HepG2 (cell line): ENCODE measurements around the gene KCNK7. TPM values are rescaled to one million over a fixed set of nuclear protein-coding genes. Genes with fewer than 3 reads are reported as not detected.

ENCODE experiments used
- ATAC-seq: fragments of 200-7000 bp; cut with Tn5 transposase; 3 replicates; pipeline ENCODE4 v1.9.1; 2020; ENCODE audit warnings: mild to moderate bottlenecking, moderate library complexity
- BruUV-seq: library from RNA; stranded (reverse); fragments of 400-500 nt; replicated peaks from 2 replicates; lab custom pipeline; 2021; lab: Mats Ljungman, UMichigan
- CTCF ChIA-PET: fragments of 300-600 bp; formaldehyde crosslinking; extraction: SDS; loops from one replicate; lab custom pipeline; 2021; ENCODE audit warnings: low total read pairs, inconsistent platforms, low intra/inter-chr PET ratio; lab: Yijun Ruan, JAX
- POLR2A ChIA-PET: fragments of 350-600 bp; sonication (Branson Sonifier 250); formaldehyde crosslinking; loops from one replicate; lab custom pipeline; 2020; ENCODE audit warnings: antibody characterized with exemption, inconsistent platforms; lab: Yijun Ruan, JAX
- DNase-seq: peaks from one replicate; pipeline ENCODE4 v3.0.0-alpha.2; 2015; ENCODE audit warnings: low spot score
- FAIRE-seq: peaks from 3 replicates; lab custom pipeline; 2011; peaks lifted over from hg19 to GRCh38; lab: Jason Lieb, UNC
- H2AFZ ChIP-seq: one replicate; pipeline ENCODE4 v1.6.1; 2011; ENCODE audit warnings: low read length, inconsistent platforms
- H3K27ac ChIP-seq: fragments of 300-600 bp; 3 replicates; pipeline ENCODE4 v1.8.0; 2011; ENCODE audit warnings: mixed run types, mild to moderate bottlenecking, mixed read lengths, low read length, inconsistent platforms; ENCODE audit not compliant: insufficient read depth; ENCODE audit errors: extremely low read length
- H3K27me3 ChIP-seq, 2 experiments: fragments of 200-600 bp in 1 of 2; 2 replicates in 1 of 2; 3 replicates in 1 of 2; pipeline versions ENCODE4 v1.6.0 to v1.8.0; 2011; ENCODE audit warnings: low read length in 2 of 2, mild to moderate bottlenecking in 2 of 2, moderate library complexity in 2 of 2, inconsistent platforms in 1 of 2; ENCODE audit not compliant: insufficient read depth in 2 of 2, control insufficient read depth in 1 of 2
- H3K36me3 ChIP-seq, 2 experiments: fragments of 200-600 bp in 1 of 2; replicated peaks in 1 of 2; 2 replicates in 1 of 2; 3 replicates in 1 of 2; pipeline versions ENCODE4 v1.5.1 to v1.8.0; 2011; ENCODE audit warnings: low read length in 2 of 2, inconsistent platforms in 1 of 2; ENCODE audit not compliant: insufficient read depth in 2 of 2, control insufficient read depth in 1 of 2
- H3K4me1 ChIP-seq: 2 replicates; pipeline ENCODE4 v1.5.1; 2012; ENCODE audit warnings: low read length, inconsistent platforms; ENCODE audit not compliant: insufficient read depth
- H3K4me2 ChIP-seq: 2 replicates; pipeline ENCODE4 v1.6.0; 2011; ENCODE audit warnings: low read depth, low read length, inconsistent platforms
- H3K4me3 ChIP-seq, 3 experiments: fragments of 200-600 bp in 1 of 3; sonication (generic), shearing (Covaris generic) in 1 of 3; replicated peaks in 1 of 3; 2 replicates each; pipeline ENCODE4 v1.5.1; 2011 to 2016; ENCODE audit warnings: low read length in 3 of 3, inconsistent platforms in 2 of 3, low read depth in 2 of 3, mild to moderate bottlenecking in 2 of 3, control low read depth in 1 of 3, mixed read lengths in 1 of 3; ENCODE audit not compliant: insufficient read depth in 1 of 3
- H3K79me2 ChIP-seq: one replicate; pipeline ENCODE4 v1.6.1; 2011; ENCODE audit warnings: low read length, inconsistent platforms; ENCODE audit not compliant: insufficient read depth
- H3K9ac ChIP-seq: 2 replicates; pipeline ENCODE4 v1.6.0; 2011; ENCODE audit warnings: mild to moderate bottlenecking, low read depth, low read length, inconsistent platforms; ENCODE audit not compliant: insufficient read depth
- H3K9me3 ChIP-seq: 2 replicates; pipeline ENCODE4 v1.5.1; 2012; ENCODE audit warnings: mild to moderate bottlenecking, low read length
- H4K20me1 ChIP-seq: 2 replicates; pipeline ENCODE4 v1.6.0; 2011; ENCODE audit warnings: inconsistent platforms, mild to moderate bottlenecking, low read length, moderate library complexity; ENCODE audit not compliant: insufficient read depth
- MAFK ChIP-seq, 2 experiments: IDR thresholded peaks in 1 of 2; conservative IDR thresholded peaks in 1 of 2; 2 replicates each; pipeline ENCODE4 v1.6.1; 2011; ENCODE audit warnings: improper control_type of control experiment in 2 of 2, low read length in 2 of 2
- NR2C2 ChIP-seq: sonication (generic); formaldehyde crosslinking; IDR thresholded peaks from 2 replicates; pipeline ENCODE4 v1.4.0; 2020; ENCODE audit warnings: missing genetic modification reagents, mild to moderate bottlenecking, moderate library complexity, borderline replicate concordance
- ZNF629 ChIP-seq: sonication (generic); formaldehyde crosslinking; conservative IDR thresholded peaks from 2 replicates; pipeline ENCODE4 v1.5.0; 2020; ENCODE audit warnings: missing genetic modification reagents
- ZNF737 ChIP-seq: sonication (generic); formaldehyde crosslinking; IDR thresholded peaks from 2 replicates; pipeline ENCODE4 v1.5.0; 2020; ENCODE audit warnings: missing genetic modification reagents, mild to moderate bottlenecking, borderline replicate concordance
- WGBS: methylation state at CpG from one replicate; pipeline ENCODE4 v1.1.6; 2017; ENCODE audit warnings: low lambda C conversion rate; 5-methylcytosine and 5-hydroxymethylcytosine counted together
- in situ Hi-C: cut with HindIII; loops from 2 replicates; pipeline ENCODE4 v1.10.0; 2017; ENCODE audit warnings: low pct_unique_long_range_greater_than_20kb; ENCODE audit not compliant: extremely low pct_ligation_motif_present
- intact Hi-C: fragments of 100-400 bp; cut with micrococcal nuclease; formaldehyde crosslinking; loops from one replicate; pipeline ENCODE4 v1.10.0; 2022; ENCODE audit not compliant: unreplicated experiment
- polyA plus RNA-seq, 8 experiments: library from polyadenylated mRNA; depleted of rRNA in 3 of 8; stranded (reverse) in 7 of 8; unstranded in 1 of 8; fragments of >200 nt; fragmentation: Illumina TruSeq in 4 of 8; extraction: Trizol in 4 of 8; gene quantifications; 2 replicates each; pipeline versions ENCODE4 v1.2.1 to v1.2.3, GENCODE V29; 2011 to 2016; ENCODE audit warnings: low read depth in 4 of 8, missing spikeins in 1 of 8, mixed read lengths in 1 of 8; ENCODE audit not compliant: insufficient read depth in 1 of 8
- total RNA-seq, 5 experiments: library from RNA; depleted of rRNA; stranded (reverse); fragments of >200 nt; fragmentation: Illumina TruSeq; extraction: Trizol; gene quantifications; 2 replicates each; pipeline ENCODE4 v1.2.3, GENCODE V29; 2016; ENCODE audit warnings: low read depth in 1 of 5

The KCNK7 gene
- total and polyA plus RNA-seq, 2 of the 13 experiments (the other 11 are each of a cell fraction or from before 2014, with no cell fraction given): 0.11 TPM; not detected in 1

DNA sequence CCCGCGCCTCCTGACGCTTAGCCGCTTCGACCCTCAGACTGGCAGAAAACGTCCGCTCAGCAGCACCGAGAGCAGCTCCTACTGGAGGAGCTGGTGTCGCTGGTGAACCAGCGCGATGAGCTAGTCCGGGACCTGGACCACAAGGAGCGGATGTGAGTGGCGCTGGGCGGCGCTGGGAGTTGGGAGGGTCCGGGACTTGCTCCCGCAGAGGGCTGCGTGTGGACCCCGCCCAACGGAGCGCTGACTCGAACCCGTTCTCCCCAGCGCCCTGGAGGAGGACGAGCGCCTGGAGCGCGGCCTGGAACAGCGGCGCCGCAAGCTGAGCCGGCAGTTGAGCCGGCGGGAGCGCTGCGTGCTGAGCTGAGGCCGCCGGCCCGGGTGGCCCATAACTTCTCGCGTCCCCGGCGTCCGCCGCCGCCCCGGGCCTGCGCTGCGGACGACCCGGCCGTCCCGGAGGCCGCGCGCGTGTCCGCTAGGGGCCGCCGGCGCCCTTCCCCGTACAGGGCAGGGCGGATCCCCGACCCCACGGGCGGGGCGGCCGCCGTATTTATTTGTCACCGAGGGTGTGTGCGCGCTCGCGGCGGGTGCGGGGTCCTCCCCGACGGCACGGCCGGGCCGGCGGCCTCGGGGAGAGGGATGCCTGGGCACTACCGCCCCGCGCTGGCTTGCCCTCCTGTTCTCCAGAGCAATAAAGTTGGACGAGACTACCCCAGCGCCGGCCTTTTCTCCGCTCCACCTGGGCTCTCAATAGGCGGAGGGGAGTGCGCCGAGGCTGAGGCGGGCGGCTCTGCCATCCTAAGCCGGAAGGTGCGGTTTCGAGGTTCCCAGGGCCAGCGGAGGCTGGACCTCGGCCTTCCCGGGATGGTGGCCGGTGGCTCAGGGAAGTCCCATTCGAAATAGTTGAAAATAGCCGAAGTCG is 3.4 kb downstream of the KCNK7 start:
- ATAC-seq: no peak
- DNase-seq: no peak
- in situ Hi-C loops (no loop called here), intact Hi-C loops (no loop called here)
- no peaks in the 10 kb centered on the region for H3K9me3 ChIP-seq
- BruUV-seq: no TSS peak
- H3K4me1 ChIP-seq: peaks cover 15% of the 10 kb centered on the region
- H4K20me1 ChIP-seq: no peaks in the 10 kb centered on the region
- H3K27me3 ChIP-seq: no peaks in the 10 kb centered on the region
- no peak overlapping the region for H3K27ac ChIP-seq
- ChIA-PET POLR2A (interaction anchor here (1.9 to 2.4 kb wide), 2 partner anchors 11 to 15 kb away, joined by 6 to 11 read pairs; no protein-coding TSS in a partner anchor), CTCF (no interaction called here)
- H3K79me2 ChIP-seq: no peaks in the 10 kb centered on the region
- no peak overlapping the region for H3K4me2 ChIP-seq
- WGBS: 97% methylated on average over 70 of the region's 106 CpGs
- H3K4me3 ChIP-seq: no peak overlapping the region
- H3K36me3 ChIP-seq: no peaks in the 10 kb centered on the region
- H3K9ac ChIP-seq: no peak overlapping the region
- FAIRE-seq: no peak
- TF ChIP-seq MAFK (conservative IDR thresholded peaks at IDR 0.05 in 1 of 2, IDR thresholded peaks at IDR 0.05 in 1 of 2; ENCODE audit: low read length in 2 of 2) (peak; percentile 40 to 70), NR2C2 (CRISPR knock-in tag) (no peak)
- no peak overlapping the region for H2AFZ ChIP-seq

DNA sequence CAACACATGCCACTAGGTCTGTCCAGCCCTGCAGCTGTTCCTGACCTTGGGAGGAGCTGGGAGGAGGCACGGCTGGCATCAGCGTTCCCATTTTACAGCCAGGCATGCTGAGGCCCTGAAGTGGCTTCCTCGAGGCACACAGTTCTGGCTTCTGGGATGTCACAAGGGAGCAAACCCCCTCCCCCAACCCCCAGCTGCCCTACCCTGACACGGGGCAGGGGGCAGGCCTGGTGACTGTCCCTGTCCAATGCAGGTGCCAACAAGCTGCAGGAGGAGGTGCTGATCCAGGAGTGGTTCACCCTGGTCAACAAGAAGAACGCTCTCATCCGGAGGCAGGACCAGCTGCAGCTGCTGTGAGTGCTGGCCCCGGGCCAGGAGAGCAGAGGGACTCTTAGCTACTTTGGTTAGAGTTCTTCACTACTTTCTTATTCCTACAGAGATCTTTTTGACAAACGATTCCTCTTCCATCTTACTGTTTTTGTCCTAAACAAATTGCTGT is 5.3 kb downstream of the KCNK7 start:
- H3K9ac ChIP-seq: no peak overlapping the region
- ChIA-PET POLR2A (no interaction called here), CTCF (no interaction called here)
- TF ChIP-seq ZNF737 (no peak), ZNF629 (CRISPR knock-in tag) (peak; percentile 76)
- H3K36me3 ChIP-seq: no peaks in the 10 kb centered on the region
- H3K79me2 ChIP-seq: no peaks in the 10 kb centered on the region
- FAIRE-seq (no peak), DNase-seq (no peak), ATAC-seq (no peak)
- intact Hi-C loops: no loop called here
- H2AFZ ChIP-seq: no peak overlapping the region
- H3K4me1 ChIP-seq: peaks cover 15% of the 10 kb centered on the region
- no peaks in the 10 kb centered on the region for H3K27me3 ChIP-seq
- no peaks in the 10 kb centered on the region for H4K20me1 ChIP-seq
- no peak overlapping the region for H3K4me3 ChIP-seq
- no peaks in the 10 kb centered on the region for H3K9me3 ChIP-seq
- no peak overlapping the region for H3K27ac ChIP-seq
- TSS peak; percentile 54 for BruUV-seq
- H3K4me2 ChIP-seq: no peak overlapping the region
- in situ Hi-C loops: no loop called here
- WGBS: 85% methylated on average over 7 of the region's 8 CpGs
